ENCODE measurements around the gene PLCG2. TPM values are rescaled to one million over a fixed set of nuclear protein-coding genes. Genes with fewer than 3 reads are reported as not detected.

The PLCG2 gene
- polyA plus RNA-seq, 1 experiment = 0.22 TPM

DNA sequence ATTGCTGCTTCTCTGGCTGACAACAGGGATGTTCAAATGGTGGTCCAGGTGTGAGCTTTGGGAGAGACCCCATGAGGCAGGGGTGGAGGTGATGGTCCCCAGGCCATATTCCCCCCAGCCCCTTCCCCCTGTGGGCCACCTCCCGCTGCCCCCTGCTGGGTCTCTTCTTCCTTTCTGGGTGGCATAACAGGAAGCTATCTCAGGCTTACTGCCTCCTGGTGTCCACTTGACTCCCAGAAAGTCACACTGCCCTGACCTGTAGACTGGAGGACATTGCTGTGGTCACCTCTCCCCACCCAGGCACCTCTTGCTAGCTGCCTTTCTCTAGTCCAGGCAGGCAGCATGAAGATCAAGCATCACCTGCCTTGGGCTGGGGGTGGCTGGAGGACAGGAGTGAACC is 46.4 kb upstream of the PLCG2 start:
- Histone ChIP-seq H3K36me3 (ENCODE audit: control insufficient read depth, insufficient read depth, low read length) (no peaks in the 10 kb centered on the region), H3K4me3 (ENCODE audit: low read depth, low read length) (no peak overlapping the region), H3K27me3 (ENCODE audit: control insufficient read depth, insufficient read depth, low read length) (0 out of 2 replicates have a peak, but pooled peaks cover 2% of the 10 kb centered on the region)
- TF ChIP-seq CTCF (IDR thresholded peaks at IDR 0.05; ENCODE audit: insufficient read depth, low read depth, low read length) = no peak
- CTCF ChIA-PET = interaction anchor here (0.5 kb wide), 1 partner anchor 527 kb away, joined by 4 read pairs; no protein-coding TSS in a partner anchor
- POLR2A ChIA-PET = no interaction called here
- no peak for DNase-seq (ENCODE audit: low read depth)

DNA sequence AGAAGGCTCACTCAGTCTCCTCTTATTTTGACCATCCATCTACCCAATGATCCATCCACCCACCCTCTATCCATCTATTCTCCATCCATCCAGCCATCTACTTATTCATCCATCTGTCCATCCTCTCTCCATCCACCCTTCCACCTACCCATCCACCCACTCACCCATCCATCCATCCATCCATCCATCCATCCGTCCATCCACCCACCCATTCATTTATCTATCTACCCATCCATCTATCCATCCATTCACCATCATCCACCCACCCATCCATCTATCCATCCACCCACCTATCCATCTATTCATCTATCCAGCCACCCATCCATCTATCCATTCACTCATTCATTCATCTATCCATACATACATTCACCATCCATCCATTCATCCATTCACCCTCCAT is 45.8 kb upstream of the PLCG2 start:
- POLR2A ChIA-PET = no interaction called here
- no peak for DNase-seq (ENCODE audit: low read depth)
- CTCF ChIA-PET = no interaction called here
- TF ChIP-seq CTCF (IDR thresholded peaks at IDR 0.05; ENCODE audit: insufficient read depth, low read depth, low read length) = no peak
- Histone ChIP-seq H3K4me3 (ENCODE audit: low read depth, low read length) (no peak overlapping the region), H3K27me3 (ENCODE audit: control insufficient read depth, insufficient read depth, low read length) (0 out of 2 replicates have a peak, but pooled peaks cover 2% of the 10 kb centered on the region), H3K36me3 (ENCODE audit: control insufficient read depth, insufficient read depth, low read length) (no peaks in the 10 kb centered on the region)

DNA sequence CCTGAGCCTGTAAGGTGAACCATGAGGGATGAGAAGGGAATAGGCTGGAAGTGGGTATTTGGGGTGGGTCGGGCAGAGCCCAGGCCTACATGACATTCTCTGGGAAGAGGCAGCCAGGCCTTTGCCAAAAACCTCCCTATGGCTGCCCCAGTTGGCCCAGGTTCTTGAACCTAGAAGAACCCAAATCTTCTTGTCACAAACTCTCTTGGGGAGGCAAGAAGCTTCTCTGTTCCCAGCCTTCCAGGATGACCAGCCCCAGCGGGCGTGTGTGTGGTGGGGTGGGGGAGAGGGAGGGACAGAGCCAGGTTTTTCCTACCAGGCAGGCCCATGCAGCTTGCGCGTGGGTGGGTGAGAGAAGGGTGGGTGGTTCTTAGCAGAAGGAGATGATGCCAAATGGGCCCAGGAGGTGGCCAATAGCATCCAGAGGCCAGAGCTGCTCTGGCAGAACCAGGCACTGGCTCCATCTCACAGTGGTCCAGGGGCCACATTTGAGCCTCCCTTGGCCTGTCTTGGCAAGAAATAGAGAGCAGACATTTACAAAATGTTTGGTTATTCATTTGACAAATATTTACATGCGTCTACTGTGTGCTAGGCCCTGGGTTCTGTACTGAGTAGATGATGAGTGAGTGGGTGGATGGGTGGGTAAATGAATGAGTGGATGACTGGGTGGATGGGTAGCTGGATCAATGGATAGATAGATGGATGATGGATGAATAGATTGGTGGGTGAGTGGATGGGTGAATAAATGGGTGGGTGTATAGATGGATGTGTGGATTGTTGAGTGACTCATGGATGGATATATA is 44.3 kb upstream of the PLCG2 start:
- H3K36me3 ChIP-seq (ENCODE audit: control insufficient read depth, insufficient read depth, low read length) = no peaks in the 10 kb centered on the region
- TF ChIP-seq CTCF (IDR thresholded peaks at IDR 0.05; ENCODE audit: insufficient read depth, low read depth, low read length) = no peak
- DNase-seq (ENCODE audit: low read depth) = no peak
- no peak overlapping the region for H3K4me3 ChIP-seq (ENCODE audit: low read depth, low read length)
- ChIA-PET CTCF (interaction anchor here (2.5 kb wide), 1 partner anchor 10 kb away, joined by 10 read pairs; no protein-coding TSS in a partner anchor), POLR2A (no interaction called here)
- H3K27me3 ChIP-seq (ENCODE audit: control insufficient read depth, insufficient read depth, low read length) = 0 out of 2 replicates have a peak, but pooled peaks cover 2% of the 10 kb centered on the region

- Histone ChIP-seq H3K4me3 (ENCODE audit: low read depth, low read length) (no peak overlapping the region; the same call in 1 of the 2 replicates), H3K27me3 (ENCODE audit: control insufficient read depth, insufficient read depth, low read length) (no peaks in the 10 kb centered on the region), H3K36me3 (ENCODE audit: control insufficient read depth, insufficient read depth, low read length) (no peaks in the 10 kb centered on the region)
- ChIA-PET POLR2A (no interaction called here), CTCF (interaction anchor here (0.6 to 3.0 kb wide), 16 partner anchors 9 to 783 kb away, joined by 3 to 20 read pairs (median 4); partner anchors contain the start of gene ATMIN)
- peak; percentile 85 for TF ChIP-seq CTCF (IDR thresholded peaks at IDR 0.05; ENCODE audit: insufficient read depth, low read depth, low read length)
- peak; percentile 7 for DNase-seq (ENCODE audit: low read depth)
Measured at GRCh38 chr16:81737885-81738536, 41.1 kb upstream of the PLCG2 start.
